ENCODE results near the gene GRIP2.

DNA sequence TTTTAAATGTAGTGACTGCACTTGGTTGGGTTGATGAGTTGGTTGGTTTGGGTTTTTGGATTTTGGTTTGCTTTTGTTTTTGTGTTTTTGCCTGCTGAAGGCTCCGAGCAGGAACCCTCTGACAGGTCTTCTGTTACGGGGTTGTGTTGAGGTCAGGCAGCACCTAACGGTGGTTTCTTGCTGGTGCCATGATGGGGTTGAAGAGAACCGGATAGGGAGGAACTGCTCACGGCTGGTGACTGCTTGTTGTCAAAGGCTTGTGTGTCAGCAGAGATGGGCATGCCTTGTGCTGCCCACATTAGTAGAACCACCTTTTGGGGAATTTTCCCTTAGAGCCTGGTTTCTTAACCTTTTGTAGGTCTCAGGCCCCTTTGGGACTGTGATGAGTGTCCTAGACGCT, 95.8 kb downstream of the GRIP2 start:
- TF ChIP-seq CTCF (conservative IDR thresholded peaks at IDR 0.05; ENCODE audit: low read length): no peak
- no peak for TF ChIP-seq EZH2phosphoT487 (IDR thresholded peaks at IDR 0.05; ENCODE audit: borderline replicate concordance, low read depth, low read length)

Data from OCI-LY7 (cell line).